Activated CD4-positive, CD25-positive, alpha-beta regulatory T cell treated with anti-CD3 and anti-CD28 coated beads, Interleukin-2, amount 50 U/mL, for 72 hours (primary cell): Measurements from ENCODE around the gene CYRIA.

Source experiments
- DNase-seq: peaks from one replicate; pipeline ENCODE4 v3.0.0; 2021

The CYRIA gene

DNA sequence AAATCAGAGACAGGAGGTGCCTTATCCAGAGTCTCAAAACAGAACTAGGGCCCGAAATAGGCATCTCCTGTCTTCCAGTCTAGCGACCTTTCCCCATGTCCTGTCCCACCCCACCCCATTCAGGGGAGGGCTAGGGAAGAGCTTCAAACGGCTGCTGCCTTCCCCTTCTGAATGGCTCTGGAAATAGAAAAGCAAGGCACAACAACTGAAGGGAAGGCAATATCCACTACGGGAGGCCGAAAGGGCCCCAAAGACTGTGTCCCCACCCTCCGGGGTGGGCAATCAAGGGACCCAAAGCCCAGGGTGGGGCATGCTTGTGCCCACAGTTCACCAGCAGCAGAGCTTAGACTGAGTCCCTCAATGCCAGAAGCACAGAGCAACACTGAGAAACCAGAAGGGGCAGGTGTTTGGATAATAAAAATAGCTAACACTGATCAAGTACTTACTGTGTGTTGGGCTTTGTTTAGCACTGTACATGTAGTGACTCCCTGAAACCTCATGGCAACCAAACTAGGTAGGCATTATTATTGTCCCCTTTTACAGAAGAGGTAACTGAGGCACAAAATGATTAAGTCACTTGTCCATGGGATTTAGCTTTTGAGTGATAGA is 38.5 kb downstream of the CYRIA start:
- no peak for DNase-seq

DNA sequence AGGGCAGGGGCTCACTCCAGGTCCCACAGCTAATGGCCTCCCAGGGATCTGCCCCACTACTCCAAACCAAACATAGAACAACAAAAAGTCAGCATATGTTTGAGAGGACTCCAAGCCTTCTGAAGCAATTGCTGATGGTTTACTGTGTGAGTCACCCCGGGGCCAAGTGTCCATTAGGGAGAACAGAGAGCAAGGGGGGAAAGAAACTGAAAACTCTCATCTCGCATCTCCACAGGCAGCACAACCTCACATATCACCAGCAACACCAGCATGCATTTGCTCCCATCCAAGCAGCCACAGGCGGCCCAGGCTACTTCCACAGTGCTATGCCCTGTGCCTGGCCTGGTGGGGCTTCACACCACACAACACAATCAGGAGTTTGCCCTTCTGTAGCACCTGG is 39.1 kb downstream of the CYRIA start:
- DNase-seq, result no peak

DNA sequence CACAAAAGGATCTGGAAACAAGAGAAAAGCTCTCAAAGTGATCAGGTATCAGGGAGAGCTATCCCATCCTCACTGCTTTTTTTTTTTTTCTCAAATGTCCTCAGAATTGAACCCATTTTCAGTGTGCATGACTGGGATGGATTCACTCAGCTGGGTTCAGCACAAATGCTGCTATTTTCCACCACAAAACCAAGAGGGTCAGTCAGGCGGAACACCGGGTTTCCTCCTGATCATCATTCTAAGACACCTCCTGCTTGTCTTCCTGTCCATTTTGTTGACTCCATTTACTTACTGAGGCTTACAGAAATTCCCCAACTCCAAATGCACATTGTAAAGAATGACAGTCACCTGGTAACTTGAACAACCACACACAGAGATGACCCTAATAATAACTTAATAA is 39.9 kb downstream of the CYRIA start:
- no peak for DNase-seq

DNA sequence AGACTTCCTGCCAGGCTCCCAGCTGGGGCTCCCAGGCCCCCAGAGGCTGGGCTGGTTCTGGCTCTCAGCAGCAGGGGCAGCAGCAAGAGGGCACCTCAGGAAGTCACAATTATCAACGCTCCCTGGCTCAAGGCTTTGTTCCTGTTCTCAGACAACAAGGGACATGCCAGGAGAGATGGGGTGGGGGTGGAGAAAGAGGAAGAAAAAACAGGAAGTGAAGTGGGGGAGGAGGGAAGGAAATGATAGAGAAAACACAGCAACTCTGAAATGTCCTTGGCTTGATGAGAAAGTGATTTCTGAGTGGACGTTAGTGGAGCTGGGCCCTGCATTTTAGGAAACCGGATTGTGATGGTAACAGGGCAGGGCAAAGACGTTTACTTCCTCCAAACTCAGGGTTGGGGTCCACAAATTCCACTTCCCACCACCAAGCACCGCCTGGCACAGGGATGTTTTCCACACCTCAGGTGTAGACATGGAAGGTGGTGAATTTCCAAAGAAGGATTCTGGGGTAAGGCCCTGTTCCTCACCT is 40.4 kb downstream of the CYRIA start:
- DNase-seq, result no peak

DNA sequence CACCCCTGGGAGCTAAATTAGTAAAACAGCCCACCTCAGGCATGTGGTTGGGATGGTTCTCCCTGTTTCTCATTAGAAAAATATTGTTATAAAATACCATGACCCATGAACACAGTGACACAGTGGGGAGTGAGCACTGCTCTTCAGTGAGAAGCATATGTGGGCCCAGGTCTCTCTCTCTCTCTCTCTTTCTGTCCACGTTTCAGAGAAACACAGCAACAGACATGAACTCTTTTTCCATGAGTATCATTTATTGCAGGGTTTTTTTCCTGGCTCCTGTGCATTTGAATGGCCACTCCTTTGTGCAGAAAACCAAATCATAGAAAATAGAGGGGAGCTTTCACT is 41.2 kb downstream of the CYRIA start:
- DNase-seq, result no peak

DNA sequence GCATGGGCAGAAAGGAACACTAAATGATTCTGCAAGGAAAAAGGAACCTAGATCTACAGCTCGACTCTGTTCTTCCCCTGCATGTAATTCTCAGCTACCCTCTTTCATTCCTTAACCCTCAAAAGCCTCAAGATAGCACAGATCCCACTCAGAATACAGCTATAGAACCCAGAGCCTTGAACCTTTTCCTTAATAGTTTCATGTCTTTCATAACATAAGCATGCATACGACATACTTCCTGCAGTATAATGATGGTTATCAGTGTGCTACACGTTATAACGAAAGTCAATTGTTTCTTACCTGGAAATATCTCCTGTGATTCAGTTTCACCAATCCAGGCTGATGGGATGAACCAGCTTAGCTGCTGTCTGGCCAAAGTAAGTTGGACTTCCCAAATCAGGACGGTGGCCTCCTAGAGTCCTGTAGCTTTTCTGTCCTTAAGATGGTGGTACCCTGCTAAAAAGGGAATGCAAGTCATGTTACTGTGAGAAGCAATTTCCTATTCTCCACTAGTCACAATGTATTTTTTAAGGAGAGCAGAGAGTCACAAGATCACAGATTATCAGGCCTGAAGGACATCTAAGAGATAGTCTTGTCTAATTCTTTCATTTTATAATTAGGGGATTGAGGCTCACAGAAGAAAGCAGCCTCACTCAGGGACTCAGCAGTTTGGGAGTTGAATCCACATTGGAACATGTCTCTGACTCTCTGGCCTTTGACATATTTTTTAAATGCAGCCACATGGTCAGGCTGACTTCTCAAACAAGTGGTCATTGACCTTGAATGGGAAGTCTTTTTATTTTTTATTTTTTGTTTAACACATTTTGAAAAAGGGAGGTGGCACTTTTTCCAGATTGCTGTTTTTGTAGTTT is 41.8 kb downstream of the CYRIA start:
- DNase-seq, result no peak

DNA sequence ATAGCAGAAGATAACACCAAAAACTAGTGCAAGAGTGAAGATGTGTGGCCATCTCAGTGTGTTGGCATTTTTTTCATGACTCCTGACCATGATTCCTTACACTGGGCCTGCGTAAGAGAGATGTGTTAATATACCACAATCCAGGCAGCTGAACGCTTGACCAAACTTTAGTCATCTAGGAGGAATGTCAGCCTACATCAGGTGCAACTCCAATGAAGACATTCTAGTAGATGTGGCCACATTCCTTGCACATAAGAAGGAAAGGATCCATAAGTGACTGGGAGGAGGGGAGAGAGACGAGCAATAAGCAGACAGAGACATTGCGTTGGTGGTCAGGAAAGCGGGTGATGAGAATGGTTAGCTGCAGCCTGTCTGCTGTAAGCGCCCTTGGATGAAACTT is 42.6 kb downstream of the CYRIA start:
- DNase-seq, result no peak

DNA sequence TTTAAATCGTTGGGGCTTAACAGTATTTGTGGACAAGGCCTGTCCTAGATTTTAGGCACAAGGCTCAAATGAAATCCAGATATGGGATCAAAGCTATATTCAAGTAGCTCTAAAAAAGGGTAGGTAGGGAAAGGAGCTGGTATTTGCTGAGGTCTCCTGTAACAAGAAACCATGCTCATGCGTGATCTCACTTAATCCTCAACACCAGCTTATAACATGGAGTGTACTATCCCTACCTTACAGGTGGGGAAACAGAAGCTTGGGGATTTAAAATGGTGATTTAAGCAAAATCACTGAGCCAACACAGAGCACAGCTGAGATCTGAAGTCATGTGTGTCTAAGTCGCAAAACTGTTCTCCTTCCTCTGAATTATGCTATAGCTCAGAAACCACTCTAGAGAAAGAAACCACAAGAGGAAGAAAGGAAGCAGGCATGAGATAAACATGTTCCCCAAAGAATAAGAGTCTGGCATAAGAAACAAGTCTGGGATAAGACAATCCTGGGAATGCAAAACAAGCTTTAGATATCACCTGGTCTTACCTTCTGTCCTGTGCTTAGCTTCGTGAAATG is 43.1 kb downstream of the CYRIA start:
- DNase-seq, result no peak

DNA sequence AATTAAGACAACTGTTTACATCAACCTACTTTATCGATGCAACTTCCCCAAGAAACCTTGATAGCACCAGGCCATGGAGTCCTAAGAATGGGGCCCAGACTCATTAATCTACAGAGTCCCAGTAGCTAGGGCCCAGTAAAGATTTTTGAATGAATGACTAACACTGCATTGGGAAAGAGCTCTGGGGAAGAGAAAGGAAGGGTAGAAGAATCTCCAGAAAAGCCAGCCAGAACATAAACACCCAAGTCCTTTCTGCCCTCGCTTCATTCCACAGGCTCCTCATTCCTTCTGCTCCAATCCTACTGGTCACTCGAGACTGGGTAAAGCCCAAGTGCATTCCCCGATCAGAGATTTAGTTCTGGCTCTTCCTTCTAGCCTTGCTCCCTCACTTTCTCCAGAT is 44.3 kb downstream of the CYRIA start:
- no peak for DNase-seq

DNA sequence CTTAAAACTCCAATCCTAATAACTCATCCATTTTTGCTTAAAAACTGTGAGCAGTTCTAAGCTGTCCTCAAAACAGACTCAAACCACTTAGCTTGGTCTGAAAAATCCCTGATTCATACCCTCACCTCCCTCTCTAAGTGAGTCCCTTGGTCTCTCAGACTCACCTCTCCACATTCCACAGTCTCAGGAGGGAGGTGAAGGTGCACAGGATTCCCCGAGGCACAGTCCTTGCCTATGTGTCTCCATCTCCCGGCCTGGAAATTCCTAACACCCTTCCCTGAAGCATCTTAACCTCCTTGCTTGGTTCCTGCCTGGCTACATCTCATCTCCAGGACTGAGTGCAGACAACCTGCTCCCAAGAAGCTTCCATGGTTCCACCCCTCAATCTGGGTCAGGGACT is 45.0 kb downstream of the CYRIA start:
- no peak for DNase-seq

DNA sequence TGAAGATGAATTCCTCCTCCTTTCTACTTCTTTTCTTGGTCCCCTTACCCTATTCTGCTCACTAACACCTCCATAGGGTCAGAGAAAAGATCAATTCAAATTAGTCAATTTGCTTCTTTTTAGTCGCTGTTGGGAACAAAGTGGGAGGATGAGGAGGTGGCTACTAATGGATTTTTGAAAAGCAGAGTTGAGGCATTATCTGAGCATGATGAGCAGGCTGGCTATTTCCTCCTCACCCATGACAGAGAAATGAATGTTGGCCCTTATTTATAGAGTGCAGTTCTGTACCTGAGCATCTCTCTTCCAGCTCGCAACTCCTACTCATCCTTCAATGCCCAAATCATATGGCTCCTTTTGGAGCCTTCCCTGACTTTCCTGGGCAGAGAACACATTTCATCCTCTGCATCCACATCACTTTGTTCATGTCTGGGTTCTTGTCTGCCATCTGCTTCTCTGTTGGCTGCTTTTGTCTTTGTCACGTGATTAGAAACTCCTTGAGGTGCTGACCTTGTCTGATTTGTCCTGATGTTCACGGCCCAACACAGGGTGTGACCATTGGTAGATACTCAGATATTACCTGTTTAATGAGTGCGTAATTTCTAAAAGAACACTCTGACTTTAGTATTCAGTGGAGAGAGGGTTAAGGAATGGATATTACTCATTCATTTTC is 45.9 kb downstream of the CYRIA start:
- no peak for DNase-seq

DNA sequence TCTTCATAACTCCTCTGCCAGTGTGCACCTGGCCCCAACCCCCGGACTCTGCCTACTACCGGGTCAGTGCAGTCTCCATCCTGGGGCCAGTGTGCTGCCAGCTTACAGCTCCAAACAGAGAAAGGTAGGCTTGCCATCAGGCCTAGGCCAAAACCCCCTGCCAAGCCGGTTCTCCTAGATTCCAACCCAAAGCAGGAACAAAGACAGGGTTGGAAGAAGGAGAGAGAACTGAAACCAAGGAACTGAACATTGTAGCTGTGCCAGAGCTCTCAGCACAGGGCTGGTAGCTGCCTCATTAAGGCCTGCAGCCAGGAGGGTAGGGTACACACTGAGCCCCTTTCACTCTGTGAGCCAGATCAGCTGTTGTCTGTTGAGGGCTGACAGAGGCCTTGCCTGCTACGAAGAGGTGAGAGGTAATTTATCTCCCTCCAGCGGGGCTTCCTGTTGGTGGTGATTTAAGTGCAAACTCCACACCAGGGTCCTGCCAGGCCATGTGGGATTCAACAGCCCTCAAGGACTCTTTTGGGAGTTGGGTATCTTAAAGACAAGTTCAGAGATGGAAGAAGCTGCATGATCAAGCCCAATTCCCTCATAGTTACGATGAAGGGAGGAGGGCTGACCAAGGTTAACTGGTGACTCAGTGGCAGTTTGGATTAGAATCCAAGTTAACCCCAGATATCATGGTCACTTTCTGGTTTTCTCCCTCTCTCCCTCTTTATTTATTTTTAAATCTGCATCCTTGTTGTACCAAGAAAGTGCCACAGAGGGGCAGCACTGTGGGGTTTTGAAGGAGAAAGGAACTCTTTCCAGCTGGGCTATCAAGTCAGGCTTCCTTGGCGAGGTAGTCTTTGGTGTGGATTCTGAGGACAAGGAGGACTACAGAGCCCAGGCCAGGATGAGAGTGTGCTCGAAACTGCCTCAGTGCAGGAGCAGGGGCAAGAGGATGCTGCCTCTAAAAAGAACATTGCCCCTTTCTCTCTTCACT is 48.1 kb downstream of the CYRIA start:
- no peak for DNase-seq
